ENCODE measurements around the gene KCTD4.
"Not testable (repeated sequence)": the region's sequence is repeated elsewhere in the genome, so short reads cannot be mapped to it uniquely, and the experiment has no call there.

Gene KCTD4

DNA sequence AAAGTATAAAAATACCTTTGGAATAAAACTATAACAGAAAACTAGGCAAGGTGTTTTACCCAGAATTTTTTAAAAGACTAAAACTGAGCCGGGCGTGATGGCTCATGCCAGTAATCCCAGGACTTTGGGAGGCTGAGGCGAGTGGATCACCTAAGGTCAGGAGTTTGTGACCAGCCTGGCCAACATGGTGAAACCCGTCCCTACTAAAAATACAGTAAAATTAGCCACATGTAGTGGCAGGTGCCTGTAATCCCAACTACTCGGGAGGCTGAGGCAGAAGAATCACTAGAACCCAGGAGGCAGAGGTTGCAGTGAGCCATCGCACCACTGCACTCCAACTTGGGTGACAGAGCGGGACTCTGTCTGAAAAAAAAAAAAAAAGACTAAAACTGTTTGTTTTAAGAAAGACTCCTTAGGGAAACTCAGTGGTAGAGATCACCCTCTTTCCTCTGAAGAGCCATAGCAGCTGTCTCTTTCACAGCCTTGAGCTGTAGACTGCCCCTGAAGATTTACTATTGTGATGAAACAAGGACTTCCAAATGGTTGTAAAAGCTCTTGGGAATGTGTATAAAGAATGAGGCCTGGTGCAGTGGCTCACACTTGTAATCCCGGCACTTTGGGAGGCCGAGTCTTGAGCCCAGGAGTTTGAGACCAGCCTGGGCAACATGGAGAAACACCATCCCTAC, 14.7 kb upstream of the KCTD4 start:
- no peak for DNase-seq

DNA sequence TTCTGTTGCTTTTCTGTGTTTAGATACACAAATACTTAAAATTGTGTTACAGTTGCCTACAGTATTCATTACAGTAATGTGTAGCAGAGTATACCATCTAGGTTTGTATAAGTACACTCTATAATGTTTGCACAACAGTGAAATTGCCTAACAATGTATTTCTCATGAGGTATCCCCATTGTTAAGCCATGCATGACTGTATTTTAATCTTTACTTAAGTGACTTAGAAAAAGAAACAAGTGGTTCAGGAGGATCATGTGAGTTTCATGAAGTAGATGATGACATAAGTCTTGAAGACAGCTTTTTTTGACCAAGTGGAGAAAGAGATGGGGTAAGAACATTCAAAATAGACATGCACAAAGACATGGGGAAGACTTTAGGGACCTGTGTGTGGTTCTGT, 8.4 kb upstream of the KCTD4 start:
- peak; percentile 33 for DNase-seq

DNA sequence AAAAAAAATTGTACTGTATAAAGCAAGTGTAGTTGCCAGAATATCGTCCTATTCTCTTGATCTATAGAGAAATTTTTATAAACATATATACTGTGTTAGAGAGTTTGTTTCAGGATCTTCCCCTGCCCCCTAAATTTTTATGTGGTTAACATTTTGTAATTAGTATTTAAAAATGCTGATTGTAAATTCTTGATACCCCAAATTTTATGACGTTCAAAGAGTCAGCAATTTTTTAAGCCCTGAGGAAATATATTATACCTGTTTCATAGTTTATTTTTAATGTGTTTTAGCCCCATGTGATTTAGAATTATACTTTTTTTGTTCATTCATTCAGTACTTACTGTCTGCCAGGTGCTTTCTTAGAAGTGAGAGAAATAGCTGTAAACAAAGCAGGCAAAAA, 7.3 kb upstream of the KCTD4 start:
- no peak for DNase-seq

DNA sequence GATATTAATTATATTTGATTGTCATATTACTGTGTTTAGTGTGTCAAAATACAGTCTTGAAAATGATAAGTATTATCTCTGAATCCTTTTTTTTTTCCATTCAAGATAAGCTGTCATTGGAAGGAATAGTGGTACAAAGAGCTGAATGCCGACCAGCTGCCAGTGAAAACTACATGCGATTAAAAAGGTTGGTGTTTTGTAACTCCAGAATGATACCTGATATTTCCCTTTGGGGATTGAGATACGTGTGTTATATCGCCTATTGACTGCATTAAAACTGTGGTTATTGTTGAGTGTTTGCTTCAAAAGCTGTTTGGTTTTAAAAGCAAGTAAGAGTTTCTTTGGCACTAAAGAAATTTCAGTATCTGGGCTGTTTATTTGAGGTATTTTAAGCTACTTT, 6.5 kb upstream of the KCTD4 start:
- DNase-seq = peak; percentile 65

DNA sequence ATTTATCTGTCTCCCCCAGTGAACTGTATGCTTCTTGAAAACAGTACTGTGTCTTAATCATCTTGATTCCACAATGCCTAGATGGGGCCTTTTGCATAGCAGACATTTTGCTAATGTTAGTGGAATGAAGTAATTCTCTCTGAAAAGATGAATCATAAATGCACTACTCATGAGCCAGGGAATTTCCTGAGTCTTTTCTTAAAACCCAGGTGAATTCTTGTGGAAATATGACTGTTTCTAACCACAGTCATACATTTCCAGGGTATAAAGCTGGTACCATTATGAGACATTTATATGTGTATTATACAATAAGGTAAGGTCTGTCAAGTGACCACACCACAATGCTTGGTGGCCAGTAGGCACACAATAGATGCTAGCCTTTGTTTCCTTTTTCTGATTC, 5.5 kb upstream of the KCTD4 start:
- no peak for DNase-seq

DNA sequence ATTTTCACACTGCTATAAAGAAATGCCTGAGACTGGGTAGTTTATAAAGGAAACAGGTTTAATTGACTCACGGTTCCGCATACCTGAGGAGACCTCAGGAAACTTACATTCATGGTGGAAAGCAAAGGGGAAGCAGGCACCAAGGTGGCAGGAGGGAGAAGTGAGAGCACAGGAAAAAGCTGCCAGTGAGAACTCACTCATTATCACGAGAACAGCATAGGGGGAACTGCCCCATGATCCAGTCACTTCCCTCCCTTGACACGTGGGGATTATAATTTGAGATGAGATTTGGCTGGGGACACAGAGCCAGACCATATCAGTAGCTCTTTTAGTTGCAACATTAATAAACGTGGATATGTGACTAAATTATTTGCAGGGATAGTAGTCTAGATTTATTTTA, 4.3 kb upstream of the KCTD4 start:
- no peak for DNase-seq

DNA sequence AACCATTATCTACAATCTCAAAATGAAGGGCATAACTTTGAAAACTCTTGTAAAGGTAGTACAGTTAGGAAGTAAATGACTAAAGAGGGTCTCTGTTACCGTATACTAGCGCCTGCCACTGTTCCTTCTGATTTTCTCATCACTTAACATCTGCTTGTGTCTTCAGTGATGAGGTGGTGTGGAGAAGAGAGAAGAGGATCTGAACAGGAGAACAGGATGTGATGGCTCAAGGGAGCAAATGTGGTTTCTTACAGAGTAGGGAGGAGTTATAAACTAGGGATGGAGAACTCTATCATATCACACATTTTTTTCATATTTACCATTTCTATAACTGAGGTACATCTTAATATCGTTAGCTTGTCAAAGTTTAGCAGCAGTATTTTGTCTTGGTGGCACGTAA, 1.1 kb downstream of the KCTD4 start:
- no peak for DNase-seq

DNA sequence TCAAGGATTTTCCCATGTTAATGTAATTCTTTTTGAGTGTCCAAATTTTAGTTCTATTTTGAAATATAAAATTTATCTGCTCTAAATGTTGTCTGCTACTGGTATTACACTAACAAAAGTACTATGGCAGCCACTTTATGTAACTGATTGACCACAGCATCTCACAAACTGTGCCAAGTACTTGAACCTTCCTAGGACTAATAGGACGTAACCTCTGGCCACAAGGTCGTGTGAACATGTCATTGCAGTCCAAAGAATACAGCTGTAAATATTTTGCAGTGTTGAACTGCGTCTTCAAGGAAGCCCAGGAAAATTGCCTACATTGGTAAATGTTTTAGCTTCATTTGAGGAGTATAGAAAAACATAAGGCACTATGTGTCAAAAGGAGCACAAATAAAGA, 1.9 kb downstream of the KCTD4 start:
- no peak for DNase-seq

DNA sequence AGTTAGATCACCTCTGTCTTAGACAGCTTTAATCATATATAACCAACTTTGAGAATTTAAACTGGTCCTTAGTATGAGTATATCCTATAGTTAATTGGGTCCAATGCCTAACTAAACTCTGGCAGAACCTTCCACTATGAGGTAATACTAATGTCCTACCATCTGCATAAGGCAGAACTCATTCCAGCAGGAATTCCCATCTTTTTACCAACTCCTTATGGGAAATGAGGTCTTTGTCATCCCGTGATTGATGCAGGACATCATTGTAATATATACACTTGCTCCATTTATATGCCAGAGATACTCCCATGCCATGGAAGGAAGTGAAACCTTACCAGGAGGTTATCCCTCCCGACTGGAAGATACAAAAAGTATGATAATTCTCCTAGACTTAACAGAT, 2.8 kb downstream of the KCTD4 start:
- no peak for DNase-seq

DNA sequence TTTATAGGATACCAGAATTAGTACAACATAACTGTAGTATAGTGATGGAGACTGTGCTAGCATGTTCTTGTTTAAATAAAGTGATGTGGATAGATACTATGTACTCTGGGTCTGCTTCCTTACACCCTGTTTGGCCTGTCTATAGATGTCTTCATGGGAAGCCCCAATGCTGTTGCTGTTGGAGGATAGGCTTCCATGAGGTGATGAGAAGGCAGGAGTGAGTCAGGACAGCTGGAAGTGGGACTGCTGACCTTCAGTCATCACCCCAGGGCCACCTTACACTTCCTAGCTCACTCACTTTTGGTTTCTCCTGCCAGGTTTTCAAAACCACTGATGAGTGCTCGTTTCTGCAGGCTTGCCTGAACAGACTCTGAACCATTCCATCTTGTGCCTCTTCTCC, 4.2 kb downstream of the KCTD4 start:
- DNase-seq = no peak

DNA sequence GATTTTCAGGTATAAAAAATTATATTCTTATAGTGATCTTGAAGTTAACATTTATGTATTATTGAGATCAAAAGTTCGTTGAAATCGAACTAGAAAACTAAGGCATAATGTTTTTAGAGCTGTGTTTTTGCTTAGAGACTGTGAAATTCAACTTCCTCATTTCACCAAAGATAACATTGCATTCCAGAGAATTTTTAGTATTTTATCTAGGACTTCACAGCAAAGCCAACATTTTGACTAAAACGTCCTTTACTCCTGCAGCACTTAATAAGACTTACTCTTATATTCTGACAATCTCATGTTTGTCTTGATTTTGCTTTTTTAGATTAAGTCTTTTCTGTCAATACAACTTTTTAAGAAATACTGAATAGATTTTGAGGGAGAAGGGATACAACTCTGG, 4.7 kb downstream of the KCTD4 start:
- DNase-seq = no peak

DNA sequence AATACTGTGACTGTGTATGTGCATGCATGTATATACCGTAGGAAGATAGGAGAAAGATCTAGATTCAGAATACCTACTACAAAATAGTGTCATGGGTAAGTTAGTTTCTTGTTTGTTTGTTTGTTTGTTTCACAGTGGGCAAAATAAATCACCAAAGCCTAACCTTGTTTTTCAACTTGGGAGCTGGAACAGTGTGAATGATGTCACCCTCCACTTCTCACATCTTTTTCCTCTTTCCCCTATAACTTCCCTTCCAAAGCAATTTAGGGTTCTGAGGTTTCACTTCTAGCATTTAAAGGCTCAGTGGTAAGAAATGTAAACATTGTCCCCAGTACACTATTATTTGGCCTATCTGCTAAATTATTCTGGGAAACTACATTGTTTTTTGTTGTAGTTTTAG, 5.4 kb downstream of the KCTD4 start:
- no peak for DNase-seq

DNA sequence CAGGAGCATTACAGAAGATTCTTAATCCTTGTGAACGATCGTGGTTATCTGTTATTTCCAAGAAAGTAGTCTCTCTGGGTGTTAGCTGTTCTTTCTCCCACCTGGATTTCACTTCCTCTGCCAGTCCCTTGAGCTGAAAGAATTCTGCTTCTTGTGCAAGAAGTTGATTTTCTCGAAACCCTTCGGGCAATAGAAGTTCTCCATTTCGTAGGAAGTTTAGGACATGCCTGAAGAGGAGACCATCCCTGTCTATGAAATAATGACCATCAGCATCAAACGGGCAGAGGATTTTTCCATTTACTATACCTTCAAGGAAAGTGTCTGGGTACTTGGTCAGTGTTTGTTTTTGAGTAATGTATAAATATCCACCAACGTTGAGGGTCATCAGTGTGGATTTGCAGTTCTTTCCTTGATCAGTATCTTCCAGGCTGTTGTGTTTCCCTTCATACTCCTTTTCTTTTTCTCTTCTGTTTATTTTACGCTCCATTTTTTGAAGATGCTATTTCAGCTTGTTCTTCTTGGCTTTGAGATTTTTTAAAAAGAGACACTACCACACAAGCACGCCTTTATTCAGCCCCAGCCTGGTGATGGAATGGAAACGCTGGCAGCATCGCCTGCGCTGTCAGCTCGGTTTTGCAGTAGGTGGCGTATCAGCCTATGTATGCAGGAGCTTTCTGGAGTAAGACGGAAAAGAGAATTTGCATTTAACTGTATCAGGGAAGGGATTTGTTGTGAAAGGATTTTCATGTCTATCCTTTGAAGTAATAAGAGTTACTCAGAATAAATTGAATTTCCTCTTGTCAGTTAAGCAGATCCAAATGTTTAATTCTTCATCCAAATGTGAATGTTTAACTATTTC, 6.5 kb downstream of the KCTD4 start:
- no peak for DNase-seq

DNA sequence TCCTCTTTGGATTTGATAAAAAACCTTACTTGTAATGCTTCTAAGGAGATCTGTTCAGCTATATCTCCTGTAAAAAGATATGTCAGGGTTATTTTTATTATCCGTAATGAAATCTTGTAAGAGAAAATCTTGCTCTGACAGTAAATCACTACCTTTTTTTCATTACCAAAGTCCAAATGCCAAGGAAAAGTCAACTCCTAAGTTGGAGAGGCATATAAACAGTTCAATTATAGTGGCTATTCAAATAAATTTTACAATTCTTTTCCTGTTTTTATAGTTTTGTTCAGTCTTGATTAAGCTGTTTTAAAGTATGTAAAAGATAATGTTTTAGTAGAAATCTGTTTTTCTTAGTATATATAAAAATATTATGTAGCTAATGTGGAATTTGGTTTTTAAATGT, 9.0 kb downstream of the KCTD4 start:
- no peak for DNase-seq

DNA sequence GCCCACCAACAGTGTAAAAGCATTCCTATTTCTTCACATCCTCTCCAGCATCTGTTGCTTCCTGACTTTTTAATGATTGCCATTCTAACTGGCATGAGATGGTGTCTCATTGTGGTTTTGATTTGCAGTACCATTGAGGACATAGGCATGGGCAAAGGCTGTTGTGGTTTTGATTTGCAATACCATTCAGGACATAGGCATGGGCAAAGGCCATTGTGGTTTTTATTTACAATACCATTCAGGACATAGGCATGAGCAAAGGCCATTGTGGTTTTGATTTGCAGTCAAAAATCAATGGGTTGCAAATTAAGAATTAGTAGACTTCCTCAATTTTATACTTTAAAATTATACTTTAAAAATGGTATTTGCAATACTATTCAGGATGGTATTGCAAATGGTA, 11.3 kb downstream of the KCTD4 start:
- not testable (repeated sequence) for DNase-seq

DNA sequence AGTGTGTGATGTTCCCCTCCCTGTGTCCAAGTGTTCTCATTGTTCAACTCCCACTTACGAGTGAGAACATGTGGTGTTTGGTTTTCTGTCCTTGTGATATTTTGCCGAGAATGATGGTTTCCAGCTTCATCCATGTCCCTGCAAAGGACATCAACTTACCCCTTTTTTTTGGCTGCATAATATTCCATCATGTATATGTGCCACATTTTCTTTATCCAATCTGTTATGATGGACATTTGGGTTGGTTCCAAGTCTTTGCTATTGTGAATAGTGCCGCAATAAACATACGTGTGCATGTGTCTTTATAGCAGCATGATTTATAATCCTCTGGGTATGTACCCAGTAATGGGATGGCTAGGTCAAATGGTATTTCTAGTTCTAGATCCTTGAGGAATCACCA, 11.8 kb downstream of the KCTD4 start:
- not testable (repeated sequence) for DNase-seq

DNA sequence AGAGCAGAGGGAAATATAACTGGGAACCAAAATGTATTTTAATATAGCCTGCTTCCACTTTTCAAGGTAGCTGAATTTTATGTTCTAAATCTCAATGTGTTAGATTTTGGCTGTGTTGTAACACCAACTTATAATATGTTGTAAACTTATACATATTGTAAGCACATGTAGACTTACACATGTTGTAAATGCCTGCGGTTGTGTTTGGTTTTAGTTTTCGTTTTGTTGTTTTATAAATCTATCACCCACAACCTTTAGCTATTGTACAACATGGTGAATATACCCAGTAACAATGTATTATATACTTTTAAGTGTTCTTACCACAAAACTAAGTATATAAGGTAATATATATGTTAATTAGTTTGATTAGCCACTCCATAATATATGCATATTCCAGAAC, 15.6 kb downstream of the KCTD4 start:
- no peak for DNase-seq

DNA sequence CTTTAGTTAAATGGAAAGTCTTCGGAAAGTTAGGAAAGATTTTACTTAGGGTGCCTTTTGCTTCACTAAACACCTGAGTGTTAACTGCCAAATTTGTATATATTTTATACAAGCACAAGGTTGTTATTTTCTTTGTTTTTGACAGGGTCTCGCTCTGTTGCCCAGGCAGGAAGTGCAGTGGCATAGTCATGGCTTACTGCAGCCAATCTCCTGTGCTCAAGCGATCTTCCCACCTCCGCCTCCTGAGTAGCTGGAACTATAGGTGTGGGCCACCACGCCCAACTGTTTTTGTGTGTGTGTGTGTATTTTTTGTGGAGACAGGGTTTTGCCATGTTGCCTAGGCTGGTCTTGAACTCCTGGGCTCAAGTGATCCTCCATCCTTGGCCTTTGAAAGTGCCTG, 16.2 kb downstream of the KCTD4 start:
- no peak for DNase-seq

DNA sequence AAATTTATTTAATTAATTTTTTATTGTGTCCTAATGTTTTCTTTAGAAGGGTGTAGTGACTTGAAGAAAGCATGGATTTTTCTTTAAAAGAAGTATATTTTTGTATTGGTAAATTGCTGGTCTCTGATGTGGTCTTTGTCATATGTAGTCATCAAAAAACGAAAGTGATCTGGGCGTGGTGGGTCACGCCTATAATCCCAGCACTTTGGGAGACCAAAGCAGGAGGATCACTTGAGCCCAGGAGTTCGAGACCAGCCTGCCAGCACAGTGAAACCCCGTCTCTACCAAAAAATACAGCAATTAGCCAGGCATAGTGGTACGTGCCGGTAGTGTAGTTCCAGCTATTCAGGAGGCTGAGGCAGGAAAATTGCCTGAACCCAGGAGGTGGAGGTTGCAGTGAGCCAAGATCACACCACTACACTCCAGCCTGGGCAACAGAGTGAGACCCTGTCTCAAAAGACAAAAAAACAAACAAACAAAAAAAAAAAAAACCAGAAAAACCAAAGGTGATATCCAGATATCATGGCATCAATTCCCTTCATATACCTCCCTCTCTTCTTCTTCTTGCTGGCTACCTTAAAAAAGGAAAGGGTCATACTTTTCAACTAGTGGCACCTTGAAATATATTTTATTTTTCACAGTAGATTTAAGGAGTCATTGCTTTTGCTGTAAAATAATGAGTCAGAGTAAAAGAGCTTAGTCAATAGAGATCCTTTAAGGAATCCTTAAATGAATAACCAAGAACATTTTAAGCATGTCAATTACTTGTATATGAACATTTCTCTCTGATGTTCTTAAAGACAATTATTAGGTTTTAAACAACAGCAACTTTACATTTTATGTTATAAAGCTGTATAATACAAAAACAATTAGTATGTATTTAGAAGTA, 19.9 kb downstream of the KCTD4 start:
- no peak for DNase-seq

DNA sequence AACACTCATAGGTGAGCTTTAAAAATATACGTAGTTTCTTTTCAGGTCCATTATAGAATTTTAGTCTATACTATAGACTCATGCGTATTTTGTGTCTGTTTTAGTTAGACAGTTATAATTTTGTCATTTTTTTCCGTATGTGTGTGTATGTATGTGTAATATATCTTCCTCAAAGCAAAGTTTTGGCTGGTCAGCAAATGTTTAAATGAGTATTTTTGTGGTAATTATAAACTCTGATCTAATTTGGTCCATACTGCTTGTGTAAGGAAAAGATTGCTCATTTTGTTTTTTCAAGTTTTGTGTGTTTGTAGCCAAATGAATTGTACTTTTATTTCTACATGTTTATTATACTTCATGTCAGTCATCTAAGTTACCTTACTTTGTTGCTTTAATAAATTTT, 20.5 kb downstream of the KCTD4 start:
- DNase-seq = no peak

DNA sequence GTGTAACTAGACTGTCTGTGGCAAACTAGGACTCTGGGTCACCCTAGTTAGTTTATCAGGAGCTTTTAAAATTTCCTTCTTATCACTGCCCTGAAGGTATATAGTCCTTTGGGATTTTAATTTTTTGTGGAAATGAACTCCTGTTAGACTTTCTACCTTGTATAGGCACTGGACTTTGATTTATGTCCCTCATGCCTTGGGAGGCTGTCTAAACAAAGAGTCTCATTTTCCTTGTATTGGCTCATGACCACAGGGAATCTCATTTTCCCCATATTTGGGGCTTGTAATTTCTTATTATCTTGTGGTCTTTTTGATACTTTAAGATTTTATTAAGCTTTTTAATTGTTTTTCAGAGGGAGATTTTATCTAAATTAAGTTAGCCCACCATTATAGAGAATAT, 21.4 kb downstream of the KCTD4 start:
- no peak for DNase-seq

DNA sequence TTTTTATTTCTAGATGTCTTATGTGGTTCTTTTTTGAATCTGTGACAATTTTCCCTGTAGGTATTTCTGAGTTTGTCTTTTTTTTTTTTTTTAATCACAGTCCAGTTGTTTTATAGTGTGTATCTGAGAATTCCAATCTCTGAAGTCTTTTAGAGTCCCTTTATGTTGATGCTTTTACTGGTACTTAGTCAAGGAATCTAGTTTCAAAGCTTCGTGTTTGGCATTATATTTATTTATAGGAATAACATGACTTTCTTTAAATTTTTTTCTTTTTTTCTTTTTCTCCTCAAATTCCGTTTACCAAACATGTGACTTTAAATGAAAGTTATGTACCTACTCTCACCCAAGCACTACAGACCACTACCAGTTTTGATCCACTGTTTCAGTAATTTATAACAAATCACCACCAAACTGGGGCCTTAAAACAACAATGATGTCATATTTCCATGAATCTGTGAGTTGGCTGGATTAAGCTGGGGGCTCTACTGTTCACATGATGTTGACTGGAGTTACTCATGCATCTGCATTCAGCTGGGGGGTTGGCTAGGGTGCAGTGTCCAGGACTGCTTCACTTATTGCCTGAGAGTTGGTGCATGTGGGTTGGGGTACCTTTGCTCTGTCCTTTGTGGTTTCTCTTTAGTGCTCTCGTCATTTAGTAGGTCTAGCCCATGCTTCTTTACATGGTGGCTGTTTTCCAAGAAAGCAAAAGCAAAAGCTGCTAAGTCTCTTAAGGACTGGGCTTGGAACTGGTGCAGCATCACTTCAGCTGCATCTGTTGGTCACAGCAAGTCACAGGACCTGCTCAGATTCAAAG, 22.3 kb downstream of the KCTD4 start:
- DNase-seq = no peak

DNA sequence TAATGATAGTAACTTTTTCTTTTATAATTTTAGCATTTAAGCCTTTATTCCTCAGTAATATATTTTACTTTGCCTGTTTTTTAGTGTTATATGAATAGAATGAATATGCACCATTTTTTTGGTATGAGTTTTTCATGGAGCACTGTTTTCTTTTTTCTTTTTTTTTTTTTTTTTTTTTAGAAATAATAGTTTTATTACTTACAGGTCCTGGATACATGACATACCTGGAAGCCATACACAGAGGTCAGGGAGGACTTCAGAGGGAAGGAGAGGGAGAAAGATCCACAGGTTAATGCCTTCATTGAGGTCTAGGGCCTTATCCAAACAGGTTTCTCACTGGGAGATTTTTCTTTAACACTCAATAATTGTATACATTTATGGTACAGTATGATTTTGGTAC, 26.4 kb downstream of the KCTD4 start:
- DNase-seq = no peak
